HG02884 (cell line): ENCODE results near the gene ITGA11.

Source experiments
- ATAC-seq: cut with Tn5 transposase; IDR thresholded peaks from one replicate; pipeline ENCODE4 v1.9.1; 2021; ENCODE audit warnings: mild to moderate bottlenecking, moderate library complexity; ENCODE audit not compliant: unreplicated experiment

Gene ITGA11

DNA sequence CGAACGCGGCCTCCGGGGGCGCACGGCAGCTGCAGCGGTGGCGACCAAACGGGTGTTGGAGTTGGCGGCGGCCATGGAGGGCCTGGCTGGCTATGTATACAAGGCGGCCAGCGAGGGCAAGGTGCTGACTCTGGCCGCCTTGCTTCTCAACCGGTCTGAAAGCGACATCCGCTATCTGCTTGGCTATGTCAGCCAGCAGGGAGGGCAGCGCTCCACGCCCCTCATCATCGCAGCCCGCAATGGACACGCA, 153.7 kb downstream of the ITGA11 start:
- peak; percentile 49 for ATAC-seq

DNA sequence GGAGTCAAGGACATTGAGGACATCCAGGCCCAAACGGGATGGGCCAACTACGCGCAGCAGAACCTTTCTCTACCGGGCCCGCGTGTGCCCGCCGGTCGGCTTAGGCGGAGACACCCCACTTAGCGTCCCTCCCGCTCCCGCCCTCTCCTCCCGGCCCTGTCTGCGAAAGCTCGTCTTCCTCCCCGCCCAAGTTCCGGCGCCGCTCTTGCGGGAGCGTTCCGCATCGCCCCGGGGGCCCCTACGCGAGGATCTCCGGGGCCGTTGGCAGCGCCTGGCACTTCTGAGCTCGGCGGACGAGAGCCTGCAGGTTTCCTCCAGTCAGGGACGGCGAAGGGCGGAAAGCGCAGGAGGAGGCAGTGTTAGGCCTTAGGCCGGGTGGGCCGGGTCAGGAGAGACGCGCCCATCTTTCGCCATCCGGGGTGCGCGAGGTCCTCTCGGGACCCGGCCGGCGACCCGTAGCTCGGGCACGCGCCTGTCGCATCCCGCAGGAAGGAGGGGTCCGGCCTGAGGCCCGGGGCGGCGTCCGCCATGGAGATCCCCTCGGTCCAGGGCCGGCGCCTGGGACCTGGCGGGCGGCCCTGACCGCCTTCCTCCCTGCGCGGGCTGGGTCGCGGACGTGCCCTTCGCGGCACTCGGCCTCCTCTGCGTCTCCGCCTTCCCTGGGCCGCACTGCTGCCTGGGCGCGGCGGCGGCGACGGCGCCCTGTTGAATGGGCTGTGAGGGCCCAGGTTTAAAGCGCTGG, 154.2 kb downstream of the ITGA11 start, which contains the start of gene FEM1B:
Gene FEM1B (plus strand): TSS at position 143 of the 742 bp plus-strand sequence. CDS start 673 bp downstream, outside the sequence.
- peak; percentile 67 for ATAC-seq

DNA sequence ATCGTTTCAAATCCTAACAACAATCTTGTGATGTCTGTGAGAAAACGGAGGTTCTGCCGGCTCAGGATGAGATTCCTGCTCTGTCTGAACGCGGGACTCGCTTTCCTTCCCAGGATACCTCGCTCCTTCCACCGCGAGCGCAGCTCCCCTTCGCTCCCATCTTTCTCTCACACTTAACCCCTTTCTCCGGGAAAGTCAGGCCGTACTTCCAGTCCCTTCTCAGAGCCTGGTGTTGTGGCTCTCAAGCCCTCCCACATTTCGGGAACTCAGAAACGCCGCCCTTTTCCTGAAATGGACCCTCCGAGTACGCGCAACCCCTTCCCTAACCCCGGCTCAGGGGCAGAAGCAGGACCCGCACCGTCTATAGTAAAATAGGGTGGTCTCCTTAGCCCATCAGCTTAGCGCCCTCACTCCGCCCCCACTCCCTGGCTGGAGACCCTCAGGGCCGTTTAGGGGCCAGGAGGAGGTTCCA, 154.8 kb downstream of the ITGA11 start:
- ATAC-seq: peak; percentile 10

DNA sequence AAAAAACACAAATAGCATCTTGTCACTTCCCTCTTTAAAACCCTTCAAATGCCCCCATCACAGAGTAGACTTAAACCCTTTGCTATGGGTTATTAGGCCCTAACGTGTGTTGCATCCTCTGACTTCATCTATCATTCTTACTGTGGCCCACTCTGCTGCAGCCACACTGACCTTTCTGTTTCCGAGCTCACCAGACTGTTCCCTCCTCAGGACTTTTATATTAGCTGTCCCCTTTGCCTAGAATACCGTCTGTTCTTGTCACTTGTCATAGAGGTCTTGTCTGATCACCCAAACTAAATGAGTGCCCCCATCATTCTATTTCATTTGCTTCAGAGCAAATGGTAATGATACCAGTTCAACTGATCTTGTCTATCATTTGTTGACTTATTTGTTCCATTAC, 155.3 kb downstream of the ITGA11 start:
- ATAC-seq: no peak

DNA sequence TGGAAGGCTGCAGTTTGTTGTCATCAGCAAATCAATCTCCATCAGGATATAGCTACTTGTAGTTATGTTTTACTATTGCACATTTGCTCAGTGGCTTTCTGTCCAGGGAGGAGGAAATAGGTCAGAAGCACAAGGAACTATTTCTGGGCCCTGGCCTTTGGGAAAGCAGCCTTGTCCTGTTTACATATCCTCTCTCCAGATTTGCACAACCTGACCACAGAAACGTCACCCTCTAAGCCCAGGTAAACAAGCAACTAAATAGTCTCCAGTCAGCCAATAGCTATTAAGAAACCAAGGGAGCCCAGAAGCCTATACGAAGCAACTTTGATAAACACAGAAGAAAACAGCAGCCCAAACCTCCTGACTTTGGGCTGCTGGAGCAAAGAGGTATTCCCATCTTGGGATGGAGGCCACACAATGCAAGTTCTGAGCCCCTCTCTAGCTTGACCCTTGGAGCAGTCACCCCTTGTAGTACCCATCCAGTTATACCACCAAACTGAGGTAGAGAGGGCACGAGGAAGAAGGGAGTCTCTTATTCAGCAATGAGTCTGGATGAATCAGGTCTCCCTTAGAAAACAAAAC, 156.7 kb downstream of the ITGA11 start:
- ATAC-seq: no peak

DNA sequence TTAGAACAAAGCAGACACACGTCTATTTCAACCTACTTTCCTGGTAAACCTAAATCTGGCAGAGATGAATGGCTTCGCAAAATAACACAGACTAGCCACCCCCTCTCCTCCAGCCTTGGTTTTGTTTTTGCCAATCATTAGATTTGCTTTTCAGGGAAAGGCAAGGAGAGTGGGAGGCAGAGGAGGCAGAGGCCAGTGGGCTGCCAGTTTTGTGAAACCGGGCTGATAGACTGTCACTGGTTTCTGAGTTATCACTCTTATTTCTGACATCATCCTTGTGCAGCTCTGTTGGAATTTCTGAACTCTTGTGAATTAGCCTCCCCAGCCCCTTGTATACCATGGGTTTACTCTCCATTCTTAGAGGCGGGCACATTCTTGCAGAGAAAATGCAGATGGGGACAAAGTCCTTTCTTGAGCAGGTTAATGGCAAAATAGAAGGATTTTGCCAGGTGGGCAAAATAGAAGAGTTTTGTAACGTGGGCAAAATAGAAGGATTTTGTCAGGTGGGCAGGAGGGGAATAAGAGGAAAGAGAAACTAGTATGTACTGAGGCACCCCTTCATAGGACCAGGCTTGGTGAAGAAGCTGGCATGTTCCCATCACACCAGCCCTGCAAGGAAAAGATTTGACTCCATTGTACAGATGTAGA, 157.6 kb downstream of the ITGA11 start:
- ATAC-seq: no peak

DNA sequence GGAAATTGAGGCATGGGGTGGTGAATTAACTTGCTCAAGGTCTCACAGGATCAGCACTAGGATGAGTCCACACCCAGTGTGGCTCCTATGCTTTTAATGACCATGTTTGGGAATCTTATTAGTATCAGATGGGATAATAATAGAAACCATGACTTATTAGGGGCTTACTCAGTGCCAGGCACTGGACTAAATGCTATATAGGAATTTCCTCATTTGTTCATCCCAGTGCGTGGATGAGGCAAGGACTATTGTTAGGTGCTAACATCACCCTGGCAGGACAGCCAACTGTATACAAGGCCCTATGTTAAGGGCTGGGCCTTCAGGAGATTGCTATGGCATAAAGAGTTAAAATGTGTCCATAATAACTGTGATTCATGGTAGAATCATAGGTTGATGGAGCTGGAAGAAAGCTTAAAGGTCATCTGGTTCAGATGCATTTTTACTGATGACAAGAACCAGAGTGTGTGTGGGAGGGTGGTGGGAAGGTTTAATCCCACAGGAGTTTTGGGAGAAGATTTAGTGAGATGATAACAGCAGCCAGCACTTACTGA, 159.2 kb downstream of the ITGA11 start:
- no peak for ATAC-seq

DNA sequence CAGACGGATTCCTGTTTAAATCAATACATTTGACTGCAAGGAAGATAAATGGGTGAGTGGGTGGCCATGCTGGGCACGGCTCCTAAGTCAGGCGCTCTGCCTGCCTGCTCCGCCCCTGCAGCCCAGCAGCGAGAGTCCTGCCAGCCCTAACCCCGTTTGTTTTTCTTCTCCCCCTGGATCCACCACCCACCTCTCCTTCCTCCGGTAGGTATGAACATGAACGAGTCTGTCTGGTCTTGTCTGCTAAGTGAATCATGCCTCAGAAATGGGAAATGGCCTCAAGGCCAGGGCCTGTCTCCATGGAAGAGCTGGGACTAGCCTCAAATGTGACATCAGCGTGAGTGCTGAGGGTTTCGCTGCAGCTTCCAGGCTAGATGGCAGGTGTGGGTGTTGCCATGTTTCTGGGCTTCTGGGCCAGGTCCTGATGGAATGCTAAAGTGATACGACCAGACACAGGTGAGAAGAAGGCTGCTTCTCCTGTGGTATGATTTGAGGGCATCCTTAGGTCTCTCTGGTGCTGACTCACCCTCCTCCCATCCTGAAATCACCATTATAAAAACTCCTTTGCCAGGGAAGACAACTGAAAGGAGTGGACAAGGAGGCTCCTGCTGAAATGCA, 160.0 kb downstream of the ITGA11 start:
- ATAC-seq: no peak

DNA sequence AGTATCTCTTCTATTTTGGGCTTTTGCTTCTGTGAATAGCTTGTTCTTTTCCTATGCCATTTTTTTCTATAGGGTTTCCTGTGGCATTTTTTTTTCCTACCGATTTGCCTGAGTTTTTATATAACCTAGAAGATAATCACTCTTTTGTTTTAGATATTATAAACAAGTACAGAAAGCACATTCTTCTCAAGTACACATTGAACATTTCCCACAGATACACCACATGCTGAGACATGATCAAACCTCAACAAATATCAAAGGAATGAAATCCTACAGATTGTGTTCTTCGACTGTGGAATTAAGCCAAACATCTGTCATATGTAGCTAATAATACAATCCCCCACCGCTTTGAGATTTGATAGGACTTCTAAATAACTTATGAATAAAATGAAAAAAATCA, 163.6 kb downstream of the ITGA11 start:
- no peak for ATAC-seq

DNA sequence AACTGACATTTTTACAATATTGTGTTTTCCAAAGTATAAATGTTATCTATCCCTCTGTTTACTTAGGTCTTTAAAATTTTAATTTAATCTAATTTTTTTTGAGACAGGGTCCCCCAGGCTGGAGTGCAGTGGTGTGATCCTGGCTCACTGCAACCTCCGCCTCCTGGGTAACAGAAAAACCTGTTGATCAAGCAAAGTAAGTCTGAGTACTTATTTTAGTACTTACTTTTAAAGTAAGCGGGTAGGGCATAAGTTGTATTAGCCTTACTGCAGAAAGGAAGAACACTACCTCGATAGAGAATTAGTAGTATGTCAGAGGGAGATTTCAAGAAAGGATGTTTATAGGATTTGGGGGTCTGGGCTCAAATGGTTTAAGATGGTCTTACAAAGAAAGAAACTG, 166.3 kb downstream of the ITGA11 start:
- ATAC-seq: no peak

DNA sequence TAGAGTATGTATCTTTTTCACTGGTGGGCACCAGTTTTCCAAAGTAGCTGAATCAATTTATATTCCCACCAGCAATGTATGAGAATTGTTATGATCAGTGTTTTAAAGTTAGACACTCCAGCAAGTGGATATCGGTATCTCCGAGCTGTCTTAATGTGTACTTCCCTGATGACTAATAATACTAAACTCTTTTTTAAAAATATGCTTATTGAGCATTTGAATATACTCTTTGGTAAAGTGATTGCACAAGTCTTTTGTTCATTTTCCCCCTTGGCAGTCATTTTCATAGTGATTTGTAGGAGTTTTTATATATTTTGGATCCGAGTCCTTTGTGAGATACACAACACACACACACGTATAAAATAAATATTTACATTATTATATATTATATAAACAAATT, 166.9 kb downstream of the ITGA11 start:
- ATAC-seq: no peak

DNA sequence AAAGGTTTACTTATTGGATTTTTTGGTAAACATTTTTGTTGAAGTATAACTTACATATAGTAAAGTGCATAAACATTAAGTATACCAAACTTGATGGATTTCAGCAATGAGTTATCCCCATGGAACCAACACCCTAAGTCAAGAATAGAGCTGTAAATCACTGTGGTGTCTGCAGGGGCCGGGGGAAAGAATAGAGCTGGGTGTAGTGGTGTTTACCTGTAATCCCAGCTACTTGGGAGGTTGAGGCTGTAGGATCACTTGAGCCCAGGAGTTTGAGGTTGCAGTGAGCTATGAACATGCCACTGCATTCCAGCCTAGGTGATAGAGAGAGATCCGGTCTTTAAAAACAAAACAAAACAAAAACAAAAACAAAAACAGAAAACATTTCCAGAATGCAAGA, 167.7 kb downstream of the ITGA11 start:
- ATAC-seq: no peak

DNA sequence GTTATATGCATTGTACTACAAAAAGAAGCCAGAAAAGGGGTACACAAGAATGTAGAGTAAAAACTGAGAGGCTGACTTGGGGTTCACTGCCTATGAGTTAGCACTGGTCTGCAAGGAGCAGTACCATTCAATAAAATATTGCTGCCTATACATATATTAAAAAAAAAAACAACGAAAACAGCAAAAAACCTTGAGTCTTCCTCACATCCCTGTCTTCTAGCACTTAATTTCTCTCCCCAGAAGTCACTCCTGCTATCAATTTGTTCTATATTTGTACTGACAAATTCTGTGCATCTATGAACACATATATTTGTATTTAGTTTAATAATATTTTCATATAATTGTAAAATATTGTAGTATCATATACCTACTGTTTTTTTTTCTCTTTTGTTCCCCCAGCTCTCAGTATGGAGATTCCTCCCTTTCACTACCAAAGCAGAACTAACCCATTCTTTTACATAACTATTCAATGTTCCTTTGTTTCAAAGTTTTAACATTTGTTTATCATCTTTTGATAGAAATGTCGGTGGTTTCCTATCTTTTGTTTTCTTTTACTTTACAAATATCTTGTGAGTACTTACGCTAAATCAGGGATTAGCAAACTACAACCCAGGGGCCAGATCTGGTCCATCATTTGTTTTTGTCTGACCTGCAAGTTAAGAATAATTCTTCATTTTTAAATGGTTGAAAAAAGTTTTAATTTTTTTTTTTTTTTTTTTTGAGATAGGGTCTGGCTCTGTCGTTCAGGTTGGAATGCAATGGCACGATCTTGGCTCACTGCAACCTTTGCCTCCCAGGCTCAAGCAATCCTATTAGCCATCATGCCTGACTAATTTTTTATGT, 169.2 kb downstream of the ITGA11 start:
- ATAC-seq: no peak

DNA sequence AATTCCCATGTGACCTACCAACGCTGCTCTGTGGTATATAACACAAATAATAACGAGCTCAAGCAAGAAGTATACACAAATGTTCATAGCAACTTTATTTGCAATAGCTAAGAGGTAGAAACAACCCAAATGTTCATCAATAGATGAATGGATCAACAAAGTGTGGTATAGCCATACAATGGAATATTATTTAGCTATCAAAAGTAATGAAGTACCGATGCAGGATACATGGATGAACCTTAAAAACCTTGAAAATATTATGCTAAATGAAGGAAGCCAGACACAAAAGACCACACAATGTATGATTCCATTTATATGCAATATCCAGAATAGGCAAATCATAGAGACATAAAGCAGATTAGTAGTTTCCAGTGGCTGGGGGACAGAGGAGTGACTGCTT, 170.0 kb downstream of the ITGA11 start:
- no peak for ATAC-seq

DNA sequence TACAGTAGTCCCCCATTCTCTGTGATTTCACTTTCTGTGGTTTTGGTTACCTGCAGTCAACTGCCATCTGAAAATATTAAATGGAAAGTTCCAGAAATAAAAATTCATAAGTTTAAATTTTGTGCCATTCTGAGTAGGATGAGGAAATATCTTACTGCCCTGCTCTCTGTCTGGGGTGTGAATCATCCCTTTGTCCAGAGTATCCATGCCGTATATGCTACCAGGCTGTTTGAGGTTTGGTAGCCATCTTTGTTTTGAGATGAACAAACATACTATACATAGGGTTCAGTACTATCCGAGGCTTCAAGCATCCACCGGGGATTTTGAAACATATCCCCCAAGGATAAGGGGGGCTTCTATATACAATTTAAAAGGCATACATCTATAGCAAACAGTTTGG, 170.7 kb downstream of the ITGA11 start:
- no peak for ATAC-seq

DNA sequence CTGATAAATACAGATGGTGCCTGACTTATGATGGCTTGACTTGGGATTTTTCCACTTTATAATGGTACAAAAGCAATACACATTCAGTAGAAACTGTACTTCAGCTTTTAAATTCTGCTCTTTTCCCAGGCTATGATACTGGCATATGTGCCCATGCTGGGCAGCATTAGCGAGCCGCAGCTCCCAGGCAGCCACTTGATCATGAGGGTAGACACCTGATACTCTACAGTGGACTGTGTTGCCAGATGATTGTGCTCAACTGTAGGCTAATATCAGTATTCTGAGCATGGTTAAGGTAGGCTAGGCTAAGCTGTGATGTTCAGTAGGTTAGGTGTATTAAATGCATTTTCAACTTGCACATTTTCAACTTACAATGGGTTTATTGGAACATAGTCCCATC, 172.1 kb downstream of the ITGA11 start:
- ATAC-seq: no peak

DNA sequence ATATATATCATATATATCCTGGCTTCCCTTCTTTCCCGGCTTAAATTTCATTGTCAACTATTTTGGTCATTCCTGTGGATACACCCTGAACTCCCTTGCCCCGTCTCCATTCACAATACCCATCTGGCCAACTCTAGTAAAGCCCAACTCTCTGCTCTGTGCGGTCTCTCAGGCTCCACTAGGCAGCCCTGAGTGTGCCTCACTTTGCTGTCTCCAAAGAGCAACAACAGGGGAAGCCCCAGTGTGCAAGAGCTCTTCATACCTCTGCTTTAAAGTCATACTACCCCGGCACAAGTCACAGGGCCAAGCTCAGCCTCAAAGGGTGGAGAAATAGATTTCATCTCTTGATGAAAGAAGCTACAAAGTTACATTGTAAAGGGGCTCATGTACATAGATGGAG, 173.3 kb downstream of the ITGA11 start:
- no peak for ATAC-seq

DNA sequence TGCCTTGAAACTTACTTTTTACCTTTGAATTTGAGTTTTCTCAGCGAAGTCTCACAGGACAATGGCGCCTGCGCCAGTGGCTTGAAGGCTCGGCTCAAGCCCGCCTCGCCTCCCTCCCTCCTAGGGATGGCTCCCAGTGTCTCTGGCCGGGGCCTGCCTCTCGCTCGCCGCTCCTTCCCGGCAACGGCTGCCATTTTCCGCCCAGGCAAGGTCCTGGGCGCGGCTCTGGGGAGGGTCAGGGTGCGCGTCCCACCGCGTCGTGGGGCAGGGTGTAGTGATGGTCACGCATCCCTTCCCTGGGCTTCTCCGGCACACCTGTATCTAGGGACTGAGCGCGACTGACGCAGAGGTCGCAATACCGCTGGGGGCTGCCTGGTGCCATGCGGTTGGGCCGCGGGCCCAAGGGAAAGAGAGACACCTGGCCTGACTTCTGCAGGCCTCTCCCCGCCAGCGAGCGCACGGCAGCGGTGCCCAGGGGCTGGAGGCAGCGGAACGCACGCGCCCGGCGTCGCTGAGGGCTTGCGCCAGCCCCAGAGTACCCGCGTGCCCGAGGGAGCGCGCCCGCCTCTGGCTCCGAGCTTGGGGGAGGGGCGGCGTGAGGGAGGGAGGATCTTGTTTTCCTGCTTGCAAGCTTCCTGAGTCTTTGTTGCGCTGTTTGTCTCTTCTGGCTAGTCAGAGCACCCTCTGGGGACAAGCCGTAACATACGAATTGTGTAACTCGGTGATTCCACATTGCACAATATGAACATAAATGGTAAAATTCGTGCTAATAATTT, 175.1 kb downstream of the ITGA11 start:
- ATAC-seq: no peak

DNA sequence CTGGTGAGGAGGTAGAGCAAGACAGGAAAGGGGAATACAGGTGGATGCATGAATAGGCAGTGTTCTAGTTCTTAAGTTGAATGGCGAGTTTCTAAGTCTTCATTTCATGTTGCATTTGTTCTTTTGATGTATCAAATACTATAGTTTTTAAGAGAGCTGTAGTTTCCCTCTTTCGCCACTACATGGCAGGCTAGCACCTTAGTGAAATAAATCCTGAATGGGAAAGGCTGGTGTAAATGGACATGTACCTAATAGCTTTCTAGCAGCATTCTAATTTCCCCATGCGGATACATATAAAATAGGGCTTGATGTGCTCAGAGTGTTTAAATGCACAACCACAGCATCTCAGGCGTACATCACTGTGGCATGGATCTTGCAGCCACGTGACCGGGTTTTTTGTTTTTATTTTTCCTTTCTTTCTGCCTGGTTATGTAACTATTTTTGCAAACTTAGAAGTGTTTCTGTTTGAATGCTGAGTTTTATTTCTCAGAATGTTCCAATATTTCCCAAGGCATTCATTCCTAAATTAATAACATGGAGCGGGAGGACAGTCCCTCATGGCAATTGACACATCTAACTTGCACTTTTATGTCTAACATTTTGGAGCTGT, 178.9 kb downstream of the ITGA11 start:
- ATAC-seq: no peak
